ENCODE data around the gene MNDA. TPM values are rescaled to one million over a fixed set of nuclear protein-coding genes. Genes with fewer than 3 reads are reported as not detected.

MNDA gene
- total and polyA plus RNA-seq, 2 experiments from 2014 or later, result not detected

DNA sequence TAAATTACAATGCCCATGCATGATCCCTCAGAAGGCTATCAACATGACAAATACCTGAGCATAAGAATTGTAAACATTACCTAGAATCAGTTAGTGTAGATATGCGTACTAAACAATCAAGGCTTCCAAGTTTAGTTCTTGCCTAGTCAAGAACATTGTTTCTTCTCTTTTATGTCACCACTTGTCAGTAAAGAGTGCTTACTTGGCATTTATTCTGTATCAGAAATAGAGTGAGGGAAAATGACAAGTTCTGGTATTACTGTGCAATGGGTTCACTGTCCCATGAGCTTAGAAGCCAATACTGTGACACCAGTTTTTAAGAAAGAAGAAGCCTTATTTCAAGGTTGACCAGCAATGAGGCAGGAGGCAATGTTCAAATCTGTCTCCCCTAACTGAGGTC lies 27.5 kb upstream of the MNDA start:
- Histone ChIP-seq H3K36me3 (replicated peaks; ENCODE audit: insufficient read depth, low read depth) (no peaks in the 10 kb centered on the region), H3K4me2 (no peak overlapping the region), H3K79me2 (no peaks in the 10 kb centered on the region), H3K4me3 (no peak overlapping the region), H3K9me2 (replicated peaks; ENCODE audit: insufficient read depth) (no peaks in the 10 kb centered on the region), H4K20me1 (ENCODE audit: insufficient read depth, poor library complexity, severe bottlenecking) (no peaks in the 10 kb centered on the region), H2AFZ (no peak overlapping the region), H3K4me1 (ENCODE audit: insufficient read depth) (peaks cover 4% of the 10 kb centered on the region), H3K27ac (no peak overlapping the region), H3K27me3 (no peaks in the 10 kb centered on the region), H3K9me3 (ENCODE audit: low read depth) (no peaks in the 10 kb centered on the region)
- 92% methylated on average over 1 of the region's 1 CpG for WGBS (ENCODE audit: low lambda C conversion rate, missing lambda C conversion rate)
- no peak for TF ChIP-seq EZH2phosphoT487 (IDR thresholded peaks at IDR 0.05; ENCODE audit: low read depth, severe bottlenecking, unreplicated experiment)
- no peak for TF ChIP-seq EZH2 (IDR thresholded peaks at IDR 0.05; ENCODE audit: borderline replicate concordance)
- TF ChIP-seq, protein P1, sequence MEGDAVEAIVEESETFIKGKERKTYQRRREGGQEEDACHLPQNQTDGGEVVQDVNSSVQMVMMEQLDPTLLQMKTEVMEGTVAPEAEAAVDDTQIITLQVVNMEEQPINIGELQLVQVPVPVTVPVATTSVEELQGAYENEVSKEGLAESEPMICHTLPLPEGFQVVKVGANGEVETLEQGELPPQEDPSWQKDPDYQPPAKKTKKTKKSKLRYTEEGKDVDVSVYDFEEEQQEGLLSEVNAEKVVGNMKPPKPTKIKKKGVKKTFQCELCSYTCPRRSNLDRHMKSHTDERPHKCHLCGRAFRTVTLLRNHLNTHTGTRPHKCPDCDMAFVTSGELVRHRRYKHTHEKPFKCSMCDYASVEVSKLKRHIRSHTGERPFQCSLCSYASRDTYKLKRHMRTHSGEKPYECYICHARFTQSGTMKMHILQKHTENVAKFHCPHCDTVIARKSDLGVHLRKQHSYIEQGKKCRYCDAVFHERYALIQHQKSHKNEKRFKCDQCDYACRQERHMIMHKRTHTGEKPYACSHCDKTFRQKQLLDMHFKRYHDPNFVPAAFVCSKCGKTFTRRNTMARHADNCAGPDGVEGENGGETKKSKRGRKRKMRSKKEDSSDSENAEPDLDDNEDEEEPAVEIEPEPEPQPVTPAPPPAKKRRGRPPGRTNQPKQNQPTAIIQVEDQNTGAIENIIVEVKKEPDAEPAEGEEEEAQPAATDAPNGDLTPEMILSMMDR (IDR thresholded peaks at IDR 0.05; ENCODE audit: poor library complexity), result no peak
- DNase-seq (ENCODE audit: low spot score), result no peak

DNA sequence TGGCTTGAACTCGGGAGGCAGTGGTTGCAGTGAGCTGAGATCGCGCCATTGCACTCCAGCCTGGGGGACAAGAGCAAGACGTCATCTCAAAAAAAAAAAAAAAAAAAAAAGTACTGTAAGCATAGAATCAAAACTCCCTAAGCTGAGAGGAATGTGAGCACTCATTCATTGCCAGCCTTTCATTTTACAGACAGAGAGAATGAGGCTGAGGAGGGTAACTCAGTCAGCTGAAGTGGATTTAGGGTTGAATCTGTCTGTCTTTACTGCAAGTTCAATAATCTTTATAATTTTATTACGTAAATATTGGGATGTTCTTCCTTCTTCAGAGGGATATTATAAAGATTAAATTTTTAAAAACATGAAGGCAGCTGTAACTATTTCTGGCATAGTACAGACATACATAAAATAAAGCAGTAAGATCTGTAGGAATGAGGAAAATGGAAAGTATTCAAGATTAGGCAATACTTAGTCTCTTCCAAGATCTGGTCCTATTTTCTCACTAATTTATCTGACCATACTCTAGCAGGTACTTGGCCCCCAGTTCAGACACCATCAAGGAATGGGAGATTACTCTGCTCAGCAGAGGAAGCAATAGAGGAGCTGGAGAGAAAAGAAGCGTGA lies 24.1 kb upstream of the MNDA start:
- H3K79me2 ChIP-seq, result no peaks in the 10 kb centered on the region
- no peaks in the 10 kb centered on the region for H3K9me2 ChIP-seq (replicated peaks; ENCODE audit: insufficient read depth)
- DNase-seq (ENCODE audit: low spot score), result no peak
- H3K4me3 ChIP-seq, result no peak overlapping the region
- H3K4me2 ChIP-seq, result no peak overlapping the region
- H4K20me1 ChIP-seq (ENCODE audit: insufficient read depth, poor library complexity, severe bottlenecking), result no peaks in the 10 kb centered on the region
- H3K9me3 ChIP-seq (ENCODE audit: low read depth), result no peaks in the 10 kb centered on the region
- no peaks in the 10 kb centered on the region for H3K27me3 ChIP-seq
- H3K4me1 ChIP-seq (ENCODE audit: insufficient read depth), result peaks cover 4% of the 10 kb centered on the region
- 67% methylated on average over 6 of the region's 6 CpGs for WGBS (ENCODE audit: low lambda C conversion rate, missing lambda C conversion rate)
- no peaks in the 10 kb centered on the region for H3K36me3 ChIP-seq (replicated peaks; ENCODE audit: insufficient read depth, low read depth)
- no peak overlapping the region for H2AFZ ChIP-seq
- H3K27ac ChIP-seq, result no peak overlapping the region
- TF ChIP-seq EZH2phosphoT487 (IDR thresholded peaks at IDR 0.05; ENCODE audit: low read depth, severe bottlenecking, unreplicated experiment), result no peak
- TF ChIP-seq, protein P1 (IDR thresholded peaks at IDR 0.05; ENCODE audit: poor library complexity), result no peak
- TF ChIP-seq EZH2 (IDR thresholded peaks at IDR 0.05; ENCODE audit: borderline replicate concordance), result no peak

DNA sequence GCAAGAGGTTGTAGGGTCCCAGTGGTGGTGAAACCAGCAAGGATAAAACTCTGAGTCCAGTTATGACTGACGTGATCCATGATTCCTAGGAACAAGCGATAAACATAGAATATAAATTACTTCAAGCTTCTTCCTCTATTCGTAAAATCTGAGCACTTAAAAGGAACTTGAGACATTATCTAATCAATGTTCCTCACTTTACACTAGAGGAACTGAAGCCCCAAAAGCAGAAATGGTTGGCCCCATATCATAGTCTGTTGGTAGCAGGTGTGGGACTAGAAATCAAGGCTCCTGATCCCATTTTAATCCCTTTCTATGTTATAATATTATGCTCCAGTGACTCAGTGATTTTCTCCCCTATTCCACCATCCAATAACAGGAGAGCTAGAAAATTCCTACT lies 21.9 kb upstream of the MNDA start:
- no peaks in the 10 kb centered on the region for H3K9me2 ChIP-seq (replicated peaks; ENCODE audit: insufficient read depth)
- H3K36me3 ChIP-seq (replicated peaks; ENCODE audit: insufficient read depth, low read depth), result no peaks in the 10 kb centered on the region
- no peak for DNase-seq (ENCODE audit: low spot score)
- H3K9me3 ChIP-seq (ENCODE audit: low read depth), result no peaks in the 10 kb centered on the region
- H4K20me1 ChIP-seq (ENCODE audit: insufficient read depth, poor library complexity, severe bottlenecking), result no peaks in the 10 kb centered on the region
- TF ChIP-seq, protein P1 (IDR thresholded peaks at IDR 0.05; ENCODE audit: poor library complexity), result no peak
- TF ChIP-seq EZH2 (IDR thresholded peaks at IDR 0.05; ENCODE audit: borderline replicate concordance), result no peak
- TF ChIP-seq EZH2phosphoT487 (IDR thresholded peaks at IDR 0.05; ENCODE audit: low read depth, severe bottlenecking, unreplicated experiment), result no peak
- no peak overlapping the region for H3K4me2 ChIP-seq
- 98% methylated on average over 3 of the region's 3 CpGs for WGBS (ENCODE audit: low lambda C conversion rate, missing lambda C conversion rate)
- no peaks in the 10 kb centered on the region for H3K27me3 ChIP-seq
- H3K79me2 ChIP-seq, result no peaks in the 10 kb centered on the region
- H3K4me1 ChIP-seq (ENCODE audit: insufficient read depth), result peaks cover 4% of the 10 kb centered on the region
- H2AFZ ChIP-seq, result no peak overlapping the region
- no peak overlapping the region for H3K4me3 ChIP-seq
- H3K27ac ChIP-seq, result no peak overlapping the region
